Measurements from ENCODE around the gene RBM44.

- TF ChIP-seq EZH2 (IDR thresholded peaks at IDR 0.05; ENCODE audit: low read length, missing control alignments), result no peak
- TF ChIP-seq CTCF (conservative IDR thresholded peaks at IDR 0.05 in 1 of 2, IDR thresholded peaks at IDR 0.05 in 1 of 2; ENCODE audit: low read depth in 1 of 2, low read length in 2 of 2), result no peak
Measured at GRCh38 chr2:237889016-237889415, 90.4 kb downstream of the RBM44 start.

All from fibroblast of lung (primary cell).